NCI-H2107 (cell line): ENCODE data around the gene OR2V2.
"Not testable (repeated sequence)": the region's sequence is repeated elsewhere in the genome, so short reads cannot be mapped to it uniquely, and the experiment has no call there.

ENCODE experiments used
- DNase-seq: peaks from one replicate; lab custom pipeline; 2025; lab: John Stamatoyannopoulos, UW

Gene OR2V2

GRCh38 chr5:181169459-181170236, 22.3 kb downstream of the OR2V2 start:
- DNase-seq: not testable (repeated sequence)

DNA sequence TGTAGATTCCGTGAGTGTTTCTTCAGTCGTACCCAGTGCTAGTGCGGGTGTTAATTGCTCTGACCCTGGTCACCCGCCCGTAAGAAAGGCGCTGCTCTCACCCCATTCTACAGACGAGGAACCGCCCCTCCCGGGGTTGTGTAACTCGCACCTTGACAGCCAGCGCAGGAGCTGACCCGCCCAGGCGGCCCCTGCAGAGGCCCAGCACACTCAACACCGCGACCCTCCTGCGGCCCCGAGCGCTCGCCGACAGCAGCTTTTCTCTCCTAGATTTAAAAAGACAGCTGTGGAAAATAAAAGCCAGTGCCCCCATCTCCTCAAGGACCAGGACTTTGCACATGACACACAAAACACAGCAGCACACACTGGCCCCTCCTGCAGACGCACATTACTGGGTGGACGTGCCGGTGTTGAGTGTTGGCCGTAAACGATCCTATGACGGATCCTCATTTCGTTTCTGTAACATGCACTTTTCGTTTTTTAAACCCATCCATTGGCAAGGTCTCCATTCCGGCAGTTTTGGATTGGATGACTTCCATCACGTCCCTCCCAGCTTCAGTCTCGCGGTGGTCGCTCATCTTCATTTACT, 22.9 kb downstream of the OR2V2 start:
- DNase-seq: no peak

GRCh38 chr5:181170996-181171395, 23.6 kb downstream of the OR2V2 start:
- DNase-seq: no peak

DNA sequence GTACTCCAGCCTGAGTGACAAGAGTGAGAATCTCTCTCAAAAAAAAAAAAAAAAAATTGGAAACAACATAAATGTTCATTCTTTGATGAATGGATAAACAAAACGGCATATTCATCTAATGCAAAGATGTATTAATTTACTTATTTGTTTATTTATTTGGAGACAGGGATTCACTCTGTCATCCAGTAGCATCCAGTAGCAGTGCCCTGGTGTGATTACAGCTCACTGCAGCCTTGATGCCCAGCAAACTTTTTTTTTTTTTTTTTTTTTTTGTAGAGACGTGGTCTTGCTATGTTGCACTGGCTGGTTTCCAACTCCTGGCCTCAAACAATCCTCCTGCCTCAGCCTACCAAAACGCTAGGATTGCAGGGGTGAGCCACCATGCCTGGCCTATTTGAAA, 24.4 kb downstream of the OR2V2 start:
- DNase-seq: no peak

DNA sequence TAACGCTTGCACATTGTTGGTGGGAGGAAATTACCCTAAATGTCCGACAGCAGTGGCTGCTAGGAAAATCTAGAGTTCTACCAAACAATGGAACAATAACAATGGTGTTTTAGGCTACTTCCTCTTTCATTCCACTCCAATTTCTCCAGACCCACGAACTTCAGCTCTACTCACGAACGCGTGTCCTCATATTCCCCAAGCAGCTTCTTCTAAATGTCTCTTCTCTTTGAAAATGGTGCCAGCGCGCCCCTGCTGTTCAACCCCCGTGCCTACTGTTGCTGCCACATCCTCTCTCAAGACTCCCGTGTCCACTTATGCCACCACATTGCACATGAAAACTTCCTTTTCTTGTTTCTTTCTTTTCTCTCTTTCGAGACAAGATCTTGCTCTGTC, 25.6 kb downstream of the OR2V2 start:
- DNase-seq: no peak

DNA sequence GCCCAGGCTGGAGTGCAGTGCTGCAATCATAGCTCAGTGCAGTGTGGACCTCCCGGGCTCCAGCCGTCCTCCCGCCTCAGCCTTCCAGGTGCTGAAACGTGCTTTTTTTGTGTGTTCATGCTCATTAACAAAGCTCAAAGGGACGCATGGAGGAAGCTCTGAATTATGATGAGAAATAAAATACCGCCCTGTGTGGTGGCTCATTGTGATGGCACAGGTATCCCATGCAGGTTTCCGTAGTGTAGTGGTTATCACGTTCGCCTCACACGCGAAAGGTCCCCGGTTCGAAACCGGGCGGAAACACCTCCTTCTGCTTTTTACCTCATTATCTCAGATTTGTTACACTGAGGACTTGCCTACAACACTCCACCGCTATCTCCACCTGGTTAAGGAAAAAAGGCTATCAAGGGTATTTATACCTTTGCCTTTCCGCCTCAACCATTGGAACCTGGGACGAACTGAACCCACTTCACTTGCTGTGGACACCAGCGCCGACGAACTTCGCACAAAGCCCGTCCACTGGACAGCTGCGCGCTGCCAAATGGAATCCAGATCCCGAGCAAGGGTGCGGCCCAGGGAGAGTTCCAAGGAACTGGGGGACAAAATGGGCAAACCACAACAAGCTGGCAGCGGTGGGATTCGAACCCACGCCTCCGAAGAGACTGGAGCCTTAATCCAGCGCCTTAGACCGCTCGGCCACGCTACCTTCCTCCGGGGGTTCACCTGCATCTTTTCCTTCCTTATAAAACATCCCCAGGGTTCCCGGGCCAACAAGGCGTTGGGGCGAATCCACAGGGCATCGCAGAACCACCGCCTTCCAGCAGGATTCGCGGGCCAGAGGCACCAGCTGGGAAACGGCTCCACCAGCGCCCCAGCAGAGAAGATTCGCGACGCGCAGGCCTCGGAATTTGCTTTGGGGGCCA, 26.3 kb downstream of the OR2V2 start:
- DNase-seq: no peak

DNA sequence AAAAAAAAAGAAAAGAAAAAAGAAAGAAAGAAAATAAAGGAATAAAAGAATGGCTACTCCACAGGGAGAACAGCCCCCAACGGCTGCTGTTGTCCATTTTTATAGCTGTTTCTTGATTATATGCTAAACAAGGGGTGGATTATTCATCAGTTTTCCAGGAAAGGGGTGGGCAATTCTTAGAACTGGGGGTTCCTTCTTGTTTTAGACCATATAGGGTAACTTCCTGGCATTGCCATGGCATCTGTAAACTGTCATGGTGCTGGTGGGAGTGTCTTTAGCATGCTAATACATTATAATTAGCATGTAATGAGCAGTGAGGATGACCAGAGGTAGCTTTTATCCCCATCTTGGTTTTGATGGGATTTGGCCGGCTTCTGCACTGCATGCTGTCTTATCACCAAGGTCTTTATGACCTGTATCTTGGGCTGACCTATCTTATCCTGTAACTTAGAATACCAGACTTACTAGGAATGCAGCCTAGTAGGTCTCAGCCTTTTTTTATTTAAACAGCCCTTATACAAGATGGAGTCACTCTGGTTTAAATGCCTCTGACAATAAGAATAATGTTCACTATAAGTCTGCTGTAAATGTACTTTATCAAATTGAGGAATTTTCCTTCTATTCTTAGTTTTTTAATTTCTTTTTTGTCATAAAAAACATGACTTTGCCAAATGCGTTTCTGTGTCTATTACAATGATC, 29.0 kb downstream of the OR2V2 start:
- no peak for DNase-seq

DNA sequence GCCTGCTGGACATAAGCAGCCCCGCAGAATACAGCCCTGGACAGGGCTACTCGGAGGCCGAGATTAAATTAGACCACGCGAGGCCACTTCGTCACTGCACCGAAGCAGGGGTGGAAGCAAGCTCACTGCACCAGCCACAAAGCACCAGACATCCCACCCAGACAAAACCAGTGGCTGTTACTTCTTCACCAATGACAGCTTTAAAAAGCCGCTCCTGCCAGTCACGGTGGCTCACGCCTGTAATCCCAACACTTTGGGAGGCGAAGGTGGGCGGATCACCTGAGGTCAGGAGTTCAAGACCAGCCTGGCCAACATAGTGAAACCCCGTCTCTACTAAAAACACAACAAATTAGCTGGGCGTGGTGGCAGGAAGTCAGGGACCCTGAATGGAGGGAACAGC, 30.2 kb downstream of the OR2V2 start:
- not testable (repeated sequence) for DNase-seq

GRCh38 chr5:181181650-181182565, 34.5 kb downstream of the OR2V2 start:
- no peak for DNase-seq

GRCh38 chr5:181182651-181183050, 35.3 kb downstream of the OR2V2 start:
- no peak for DNase-seq

DNA sequence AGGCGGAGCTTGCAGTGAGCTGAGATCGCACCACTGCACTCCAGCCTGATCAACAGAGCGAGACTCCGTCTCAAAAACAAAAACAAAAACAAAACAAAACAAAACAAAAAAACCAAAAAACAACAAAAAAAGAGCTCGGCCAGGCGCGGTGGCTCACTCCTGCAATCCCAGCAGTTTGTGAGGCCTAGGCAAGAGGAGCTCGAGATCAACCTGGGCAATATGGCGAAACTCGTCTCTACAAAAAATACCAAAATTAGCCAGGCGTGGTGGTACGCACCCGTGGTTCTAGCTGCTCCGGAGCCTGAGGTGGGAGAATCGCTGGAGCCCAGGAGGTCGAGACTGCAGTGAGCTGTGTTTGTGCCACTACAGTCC, 37.4 kb downstream of the OR2V2 start:
- DNase-seq: no peak

- DNase-seq: no peak
Measured at GRCh38 chr5:181185560-181185959, 38.2 kb downstream of the OR2V2 start.

DNA sequence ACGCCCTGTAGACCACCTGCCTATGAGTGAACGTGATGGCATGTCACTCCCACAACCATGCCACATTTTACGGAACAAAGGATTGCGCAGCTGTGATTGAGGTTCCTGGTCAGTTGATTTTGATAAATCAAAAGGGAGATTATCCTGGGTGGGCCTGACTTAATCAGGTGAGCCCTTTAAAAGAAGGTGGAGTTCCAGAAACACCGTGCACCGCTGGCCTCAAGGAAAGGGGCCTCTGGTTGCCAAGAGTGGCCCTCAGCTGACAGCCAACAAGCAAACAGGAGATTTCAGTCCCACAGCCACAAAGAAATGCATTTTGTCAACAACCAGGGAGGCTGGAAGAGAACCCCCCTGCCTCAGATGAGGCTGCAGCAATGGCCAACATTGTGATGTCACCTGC, 38.6 kb downstream of the OR2V2 start:
- no peak for DNase-seq

- no peak for DNase-seq
Measured at GRCh38 chr5:181186986-181187499, 39.7 kb downstream of the OR2V2 start.

DNA sequence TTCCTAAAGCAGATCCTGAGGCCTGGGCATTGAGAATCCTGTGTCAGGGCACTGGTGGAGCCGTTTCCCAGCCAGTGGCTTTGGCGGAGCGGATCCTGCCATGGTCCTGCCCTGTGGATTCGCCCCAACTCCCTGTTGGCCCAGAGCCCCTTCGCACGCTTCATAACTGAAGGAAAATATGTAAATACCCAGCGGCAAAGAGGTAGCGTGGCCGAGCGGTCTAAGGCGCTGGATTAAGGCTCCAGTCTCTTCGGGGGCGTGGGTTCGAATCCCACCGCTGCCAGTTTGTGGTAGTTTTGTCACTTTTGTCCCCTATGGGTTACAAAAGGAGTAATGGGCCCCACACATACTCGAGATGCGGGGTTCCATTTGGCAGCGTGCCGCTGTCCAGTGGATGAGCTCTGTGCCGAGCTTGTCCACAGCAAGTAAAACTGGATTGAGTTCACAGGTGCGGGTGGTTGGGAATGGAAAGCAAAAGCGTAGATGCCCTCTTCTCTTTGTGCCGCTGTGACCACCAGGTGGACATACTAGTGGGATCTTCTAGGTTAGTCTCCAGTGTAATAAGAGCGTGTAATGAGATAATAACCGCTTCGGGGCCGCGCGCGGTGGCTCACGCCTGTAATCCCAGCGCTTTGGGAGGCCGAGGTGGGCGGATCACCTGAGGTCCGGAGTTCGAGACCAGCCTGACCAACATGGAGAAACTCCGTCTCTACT, 40.3 kb downstream of the OR2V2 start:
- no peak for DNase-seq

- DNase-seq: no peak
Measured at GRCh38 chr5:181188700-181189362, 41.4 kb downstream of the OR2V2 start.

DNA sequence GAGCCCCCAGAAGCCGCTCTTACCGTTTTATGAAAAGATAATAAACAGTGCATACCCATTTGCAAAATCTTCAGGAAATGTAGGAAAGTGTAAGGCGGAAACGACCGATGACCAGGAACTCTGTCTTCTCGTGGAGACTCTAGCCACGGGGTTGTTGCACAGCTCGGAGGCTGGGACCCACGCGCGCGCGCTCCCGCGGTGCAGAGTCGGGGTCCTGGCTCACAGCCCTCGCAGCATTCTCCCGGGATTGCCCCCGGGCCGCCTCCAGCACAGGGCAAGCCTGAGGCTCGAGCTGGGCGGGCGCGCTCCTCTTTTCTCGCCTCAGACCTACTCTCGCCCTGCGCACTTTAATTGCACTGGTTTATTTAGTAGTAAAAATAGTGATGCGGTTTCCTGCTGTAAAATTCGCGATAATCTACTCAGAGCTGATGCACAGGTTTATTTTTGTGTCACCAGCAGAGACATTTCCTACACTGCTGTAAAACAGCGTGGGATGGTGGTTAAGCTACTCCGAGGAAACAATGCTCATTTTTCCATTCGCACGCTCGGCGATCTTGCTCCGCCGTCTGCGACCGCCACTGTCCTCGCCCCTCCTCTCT, 42.1 kb downstream of the OR2V2 start:
- DNase-seq: no peak

- DNase-seq: no peak
Measured at GRCh38 chr5:181189962-181190710, 42.8 kb downstream of the OR2V2 start.
